DOHH2 (cell line): ENCODE measurements around the gene ZSWIM6.

Experiments
- CTCF ChIP-seq: fragments of 200-600 bp; sonication (generic); IDR thresholded peaks from one replicate; pipeline ENCODE4 v1.5.1; 2014; ENCODE audit warnings: antibody characterized with exemption, mild to moderate bottlenecking, low read depth, low read length; ENCODE audit not compliant: poor library complexity, severe bottlenecking
- EZH2phosphoT487 ChIP-seq: fragments of 200-600 bp; sonication (generic); IDR thresholded peaks from 2 replicates; pipeline ENCODE4 v1.6.1; 2017; ENCODE audit warnings: borderline replicate concordance, mild to moderate bottlenecking, antibody characterized with exemption, low read length, moderate library complexity, mixed read lengths

- no peak for TF ChIP-seq CTCF
- TF ChIP-seq EZH2phosphoT487 = no peak
These were observed 93.9 kb downstream of the ZSWIM6 start for GRCh38 chr5:61425918-61426317.
